Middle frontal gyrus (tissue), 1 donor: Measurements from ENCODE around the gene SNRNP70.

Experiments used
- DNase-seq: peaks from one replicate; pipeline ENCODE4 v3.0.0-alpha.2; 2015; ENCODE audit warnings: low spot score; ENCODE audit errors: extremely low spot score

The SNRNP70 gene

GRCh38 chr19:49064768-49065611, 20.3 kb upstream of the SNRNP70 start, which contains the start of gene NTF4:
Gene NTF4, minus strand, starts transcription at chr19:49064818. Its CDS starts 2,821 bp downstream, at chr19:49061997.
- DNase-seq, result no peak

GRCh38 chr19:49065905-49066512, 19.2 kb upstream of the SNRNP70 start:
- no peak for DNase-seq

GRCh38 chr19:49067554-49067953, 17.7 kb upstream of the SNRNP70 start:
- no peak for DNase-seq

GRCh38 chr19:49069026-49069425, 16.2 kb upstream of the SNRNP70 start:
- DNase-seq, result no peak

GRCh38 chr19:49070416-49070815, 14.8 kb upstream of the SNRNP70 start:
- DNase-seq, result no peak

GRCh38 chr19:49071860-49072547, 13.2 kb upstream of the SNRNP70 start:
- DNase-seq, result no peak

- no peak for DNase-seq
Observed at GRCh38 chr19:49073514-49074378, 11.5 kb upstream of the SNRNP70 start.

GRCh38 chr19:49074869-49075268, 10.4 kb upstream of the SNRNP70 start:
- peak; percentile 3 for DNase-seq

- no peak for DNase-seq
Observed at GRCh38 chr19:49080392-49080791, 4.9 kb upstream of the SNRNP70 start.

GRCh38 chr19:49081273-49081672, 4.0 kb upstream of the SNRNP70 start:
- no peak for DNase-seq

- DNase-seq, result no peak
Observed at GRCh38 chr19:49084206-49085019, 838 bp upstream of the SNRNP70 start.

GRCh38 chr19:49085868-49086232, 599 bp downstream of the SNRNP70 start:
- no peak for DNase-seq

GRCh38 chr19:49086296-49086695, 1.0 kb downstream of the SNRNP70 start:
- DNase-seq, result no peak

- no peak for DNase-seq
Observed at GRCh38 chr19:49091391-49092038, 6.3 kb downstream of the SNRNP70 start.

- no peak for DNase-seq
Observed at GRCh38 chr19:49092686-49093085, 7.4 kb downstream of the SNRNP70 start.

GRCh38 chr19:49094505-49095482, 9.5 kb downstream of the SNRNP70 start:
- no peak for DNase-seq

GRCh38 chr19:49097453-49098288, 12.4 kb downstream of the SNRNP70 start:
- DNase-seq, result no peak

- no peak for DNase-seq
Observed at GRCh38 chr19:49098795-49099194, 13.5 kb downstream of the SNRNP70 start.
